Measurements from ENCODE around the gene ZPLD1. TPM values are rescaled to one million over a fixed set of nuclear protein-coding genes. Genes with fewer than 3 reads are reported as not detected.

ZPLD1 gene
- total RNA-seq, 1 experiment from 2014 or later: 0.15 TPM

- TF ChIP-seq EZH2 (IDR thresholded peaks at IDR 0.05; ENCODE audit: low read length, unreplicated experiment) (no peak), CTCF (conservative IDR thresholded peaks at IDR 0.05; ENCODE audit: low read depth, low read length) (no peak), EZH2phosphoT487 (IDR thresholded peaks at IDR 0.05; ENCODE audit: borderline replicate concordance, low read length) (no peak)
- Histone ChIP-seq H3K27me3 (ENCODE audit: low read length) (no peaks in the 10 kb centered on the region), H3K9me3 (ENCODE audit: low read length) (no peaks in the 10 kb centered on the region), H3K9me2 (replicated peaks; ENCODE audit: low read length) (no peaks in the 10 kb centered on the region), H4K20me1 (ENCODE audit: low read length) (no peaks in the 10 kb centered on the region), H2AFZ (ENCODE audit: low read length) (peak overlapping the region; percentile 29; the same call in 1 of the 2 replicates), H3F3A (ENCODE audit: low read length, unreplicated experiment) (no peaks in the 10 kb centered on the region), H3K36me3 (ENCODE audit: low read depth, low read length) (no peaks in the 10 kb centered on the region), H3K4me1 (ENCODE audit: insufficient read depth, low read length) (peaks cover 31% of the 10 kb centered on the region), H3K4me2 (ENCODE audit: low read length) (no peak overlapping the region), H3K9ac (ENCODE audit: low read length) (no peak overlapping the region), H3K79me2 (ENCODE audit: low read length) (no peaks in the 10 kb centered on the region), H3K4me3 (ENCODE audit: low read length) (no peak overlapping the region), H3K27ac (ENCODE audit: low read length) (no peak overlapping the region)
- ChIA-PET CTCF (no interaction called here), POLR2A (ENCODE audit: unreplicated experiment) (no interaction called here)
- DNase-seq: no peak
- BruUV-seq (replicated peaks): no TSS peak
- intact Hi-C loops (cut with micrococcal nuclease): no loop called here
- no peak for ATAC-seq
Observed at GRCh38 chr3:102481050-102481449, 46.2 kb downstream of the ZPLD1 start.

GRCh38 chr3:102483556-102483955, 48.7 kb downstream of the ZPLD1 start:
- Histone ChIP-seq H3K4me3 (ENCODE audit: low read length) (no peak overlapping the region), H3F3A (ENCODE audit: low read length, unreplicated experiment) (no peaks in the 10 kb centered on the region), H3K9me3 (ENCODE audit: low read length) (no peaks in the 10 kb centered on the region), H4K20me1 (ENCODE audit: low read length) (no peaks in the 10 kb centered on the region), H3K9ac (ENCODE audit: low read length) (peak overlapping the region; percentile 39; the same call in 1 of the 2 replicates), H3K4me1 (ENCODE audit: insufficient read depth, low read length) (peaks cover 32% of the 10 kb centered on the region), H3K27me3 (ENCODE audit: low read length) (no peaks in the 10 kb centered on the region), H3K4me2 (ENCODE audit: low read length) (peak overlapping the region; percentile 40; the same call in 1 of the 2 replicates), H3K27ac (ENCODE audit: low read length) (peak overlapping the region; percentile 89), H3K9me2 (replicated peaks; ENCODE audit: low read length) (no peaks in the 10 kb centered on the region), H3K36me3 (ENCODE audit: low read depth, low read length) (no peaks in the 10 kb centered on the region), H3K79me2 (ENCODE audit: low read length) (no peaks in the 10 kb centered on the region), H2AFZ (ENCODE audit: low read length) (no peak overlapping the region)
- intact Hi-C loops (cut with micrococcal nuclease): no loop called here
- DNase-seq (peak; percentile 92), ATAC-seq (peak; percentile 83)
- ChIA-PET CTCF (no interaction called here), POLR2A (ENCODE audit: unreplicated experiment) (no interaction called here)
- no peak for TF ChIP-seq EZH2 (IDR thresholded peaks at IDR 0.05; ENCODE audit: low read length, unreplicated experiment)
- TF ChIP-seq EZH2phosphoT487 (IDR thresholded peaks at IDR 0.05; ENCODE audit: borderline replicate concordance, low read length): no peak
- TF ChIP-seq CTCF (conservative IDR thresholded peaks at IDR 0.05; ENCODE audit: low read depth, low read length): no peak
- BruUV-seq (replicated peaks): no TSS peak

- Histone ChIP-seq H3K9me2 (replicated peaks; ENCODE audit: low read length) (no peaks in the 10 kb centered on the region), H3K4me2 (ENCODE audit: low read length) (no peak overlapping the region), H3K4me1 (ENCODE audit: insufficient read depth, low read length) (peaks cover 32% of the 10 kb centered on the region), H3K36me3 (ENCODE audit: low read depth, low read length) (no peaks in the 10 kb centered on the region), H3K4me3 (ENCODE audit: low read length) (no peak overlapping the region), H2AFZ (ENCODE audit: low read length) (no peak overlapping the region), H3F3A (ENCODE audit: low read length, unreplicated experiment) (no peaks in the 10 kb centered on the region), H4K20me1 (ENCODE audit: low read length) (no peaks in the 10 kb centered on the region), H3K27me3 (ENCODE audit: low read length) (no peaks in the 10 kb centered on the region), H3K9me3 (ENCODE audit: low read length) (no peaks in the 10 kb centered on the region), H3K27ac (ENCODE audit: low read length) (peak overlapping the region; percentile 89), H3K79me2 (ENCODE audit: low read length) (no peaks in the 10 kb centered on the region), H3K9ac (ENCODE audit: low read length) (no peak overlapping the region)
- no TSS peak for BruUV-seq (replicated peaks)
- intact Hi-C loops (cut with micrococcal nuclease): loop anchor here (1.0 to 2.0 kb wide), 2 partner anchors 41 to 246 kb away; no protein-coding TSS in a partner anchor
- ChIA-PET POLR2A (ENCODE audit: unreplicated experiment) (interaction anchor here (0.6 kb wide), 1 partner anchor 83 kb away, joined by 3 read pairs; no protein-coding TSS in a partner anchor), CTCF (no interaction called here)
- DNase-seq: peak; percentile 33
- TF ChIP-seq CTCF (conservative IDR thresholded peaks at IDR 0.05; ENCODE audit: low read depth, low read length) (no peak), EZH2phosphoT487 (IDR thresholded peaks at IDR 0.05; ENCODE audit: borderline replicate concordance, low read length) (no peak), EZH2 (IDR thresholded peaks at IDR 0.05; ENCODE audit: low read length, unreplicated experiment) (no peak)
- ATAC-seq: no peak
Observed at GRCh38 chr3:102484363-102484762, 49.5 kb downstream of the ZPLD1 start.
